Upper lobe of right lung (tissue), 1 donor: Measurements from ENCODE around the gene RAB8A. TPM values are rescaled to one million over a fixed set of nuclear protein-coding genes. Genes with fewer than 3 reads are reported as not detected.

Source experiments
- ATAC-seq: fragments of 200-7000 bp; cut with Tn5 transposase; one replicate; pipeline ENCODE4 v1.9.1; 2020; ENCODE audit warnings: mild to moderate bottlenecking, moderate library complexity
- DNase-seq: peaks from one replicate; pipeline ENCODE4 v3.0.0-alpha.2; 2020
- H3K27ac ChIP-seq: fragments of 200-600 bp; one replicate; pipeline ENCODE4 v1.8.0; 2022
- H3K27me3 ChIP-seq: fragments of 200-600 bp; one replicate; pipeline ENCODE4 v1.8.0; 2022; ENCODE audit warnings: mild to moderate bottlenecking
- H3K36me3 ChIP-seq: fragments of 200-600 bp; one replicate; pipeline ENCODE4 v1.8.0; 2022
- H3K4me1 ChIP-seq: fragments of 200-600 bp; one replicate; pipeline ENCODE4 v1.8.0; 2022
- H3K4me3 ChIP-seq: fragments of 200-600 bp; one replicate; pipeline ENCODE4 v1.8.0; 2022; ENCODE audit warnings: mild to moderate bottlenecking
- H3K9me3 ChIP-seq: fragments of 200-600 bp; one replicate; pipeline ENCODE4 v1.8.0; 2022
- CTCF ChIP-seq: fragments of 200-600 bp; IDR thresholded peaks from one replicate; pipeline ENCODE4 v1.8.0; 2022; ENCODE audit warnings: antibody characterized with exemption
- intact Hi-C: fragments of 100-400 bp; cut with DNase I; formaldehyde crosslinking; loops from one replicate; pipeline ENCODE4 v1.11.0; 2022
- total RNA-seq: library from RNA; stranded (reverse); fragmentation: NEBNext Ultra II Directional; extraction: Animal tissue kit (Norgen Biotek cat#: 25700); gene quantifications from one replicate; pipeline ENCODE4 v1.2.1, GENCODE V29; 2021
- donor health status: DM: no; HTN: yes; CAD: no; lungs with severe emphysema.

Gene RAB8A
- total RNA-seq, 1 donor from 2014 or later, result 101 TPM

DNA sequence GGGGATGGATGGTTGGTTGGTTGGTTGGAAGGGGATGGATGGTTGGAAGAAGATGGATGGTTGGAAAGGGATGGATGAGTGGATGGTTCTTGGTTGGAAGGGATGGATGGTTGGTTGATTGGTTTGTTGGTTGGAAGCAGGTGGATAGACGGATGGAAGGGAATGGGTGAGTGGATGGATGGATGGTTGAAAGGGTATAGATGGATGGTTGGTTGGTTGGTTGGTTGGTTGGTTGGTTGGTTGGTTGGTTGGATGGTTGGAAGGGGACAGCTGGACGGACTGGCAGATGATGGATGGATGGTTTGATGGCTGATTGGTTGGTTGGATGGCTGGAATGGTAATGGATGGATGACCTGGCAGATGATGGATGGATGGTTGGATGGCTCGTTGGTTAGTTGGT is 20.0 kb downstream of the RAB8A start:
- Histone ChIP-seq H3K9me3 (no peaks in the 10 kb centered on the region), H3K27me3 (no peaks in the 10 kb centered on the region), H3K4me1 (no peaks in the 10 kb centered on the region), H3K36me3 (peaks cover 67% of the 10 kb centered on the region), H3K27ac (no peak overlapping the region), H3K4me3 (no peak overlapping the region)
- no peak for DNase-seq
- TF ChIP-seq CTCF, result no peak
- ATAC-seq, result no peak
- intact Hi-C loops, result no loop called here

GRCh38 chr19:16133818-16134217 is 22.1 kb downstream of the RAB8A start:
- intact Hi-C loops, result no loop called here
- Histone ChIP-seq H3K27ac (no peak overlapping the region), H3K4me1 (no peaks in the 10 kb centered on the region), H3K27me3 (no peaks in the 10 kb centered on the region), H3K9me3 (no peaks in the 10 kb centered on the region), H3K4me3 (no peak overlapping the region), H3K36me3 (peaks cover 45% of the 10 kb centered on the region)
- no peak for TF ChIP-seq CTCF
- DNase-seq (no peak), ATAC-seq (no peak)

- TF ChIP-seq CTCF, result no peak
- ATAC-seq, result no peak
Measured at GRCh38 chr19:16134510-16134909, 22.8 kb downstream of the RAB8A start.

GRCh38 chr19:16135430-16136127 is 23.9 kb downstream of the RAB8A start:
- TF ChIP-seq CTCF, result no peak
- no peaks in the 10 kb centered on the region for H3K9me3 ChIP-seq

More at GRCh38 chr19:16134510-16134909, 22.8 kb downstream of the RAB8A start:
- peaks cover 38% of the 10 kb centered on the region for H3K36me3 ChIP-seq
- no peaks in the 10 kb centered on the region for H3K4me1 ChIP-seq
- no peak overlapping the region for H3K4me3 ChIP-seq
- intact Hi-C loops, result no loop called here
- no peak for DNase-seq
- H3K9me3 ChIP-seq, result no peaks in the 10 kb centered on the region
- H3K27me3 ChIP-seq, result no peaks in the 10 kb centered on the region
- H3K27ac ChIP-seq, result no peak overlapping the region

GRCh38 chr19:16136185-16136999 is 24.7 kb downstream of the RAB8A start:
- Histone ChIP-seq H3K4me1 (no peaks in the 10 kb centered on the region), H3K4me3 (no peak overlapping the region), H3K36me3 (peaks cover 22% of the 10 kb centered on the region), H3K27me3 (no peaks in the 10 kb centered on the region), H3K27ac (no peak overlapping the region), H3K9me3 (no peaks in the 10 kb centered on the region)
- DNase-seq (no peak), ATAC-seq (no peak)
- intact Hi-C loops, result no loop called here
- no peak for TF ChIP-seq CTCF

More at GRCh38 chr19:16135430-16136127, 23.9 kb downstream of the RAB8A start:
- no peak for ATAC-seq
- H3K4me1 ChIP-seq, result no peaks in the 10 kb centered on the region
- H3K36me3 ChIP-seq, result peaks cover 28% of the 10 kb centered on the region
- no peak for DNase-seq
- intact Hi-C loops, result no loop called here
- H3K27ac ChIP-seq, result no peak overlapping the region
- H3K4me3 ChIP-seq, result no peak overlapping the region
- H3K27me3 ChIP-seq, result no peaks in the 10 kb centered on the region
